DMS114 treated with DMSO at 0.1 percent for 48 hours (cell line): Measurements from ENCODE around the gene REG1A.

Source experiments
- DNase-seq: peaks from one replicate; lab custom pipeline; 2025; ENCODE audit not compliant: unreplicated experiment; lab: John Stamatoyannopoulos, UW

The REG1A gene

DNA sequence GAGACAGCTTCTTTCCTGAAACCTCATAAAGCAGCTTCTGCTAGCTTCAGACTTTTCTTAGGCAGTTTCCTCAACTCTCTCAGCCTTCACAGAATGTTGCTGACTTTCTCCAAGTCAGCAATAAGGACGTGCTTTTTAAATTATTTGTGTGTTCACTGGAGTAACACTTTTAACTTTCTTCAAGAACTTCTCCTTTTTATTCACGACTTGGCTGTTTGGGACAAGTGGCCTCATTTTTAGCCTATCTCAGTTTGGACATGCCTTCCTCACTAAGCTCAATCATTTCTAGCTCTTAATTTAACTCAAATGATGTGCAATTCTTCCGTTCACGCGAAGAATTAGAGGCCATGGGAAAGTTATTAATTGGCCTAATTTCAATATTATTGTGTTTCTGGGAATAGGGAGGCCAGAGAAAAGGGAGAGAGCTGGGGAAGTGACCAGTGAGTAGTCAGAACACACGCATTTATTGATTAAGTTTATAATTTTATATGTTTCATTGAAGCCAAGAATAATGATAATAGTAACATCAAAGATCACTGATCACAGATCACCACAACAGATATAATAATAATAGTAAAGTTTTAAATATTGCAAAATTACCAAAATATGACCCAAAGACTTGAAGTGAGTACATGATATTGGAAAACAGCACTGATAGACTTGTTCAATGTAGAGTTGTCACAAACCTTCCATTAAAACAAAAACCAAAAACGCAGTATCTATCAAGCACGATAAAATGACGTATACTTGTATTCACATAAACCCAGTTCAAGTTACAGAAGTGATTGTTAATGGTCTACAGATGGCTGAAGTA lies 4.8 kb downstream of the REG1A start:
- DNase-seq = no peak

DNA sequence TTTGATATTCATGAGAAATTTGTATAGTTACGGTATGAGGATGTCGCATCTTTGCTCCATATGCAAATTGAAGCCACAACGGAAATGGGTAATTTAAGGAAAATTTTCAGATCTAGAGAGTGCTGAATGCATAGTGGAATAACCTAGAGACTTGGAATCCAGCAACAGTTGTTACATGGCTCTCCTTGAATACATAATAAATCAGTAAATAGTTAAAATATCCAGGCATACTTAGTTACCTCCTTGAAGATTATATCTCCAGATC lies 5.4 kb downstream of the REG1A start:
- DNase-seq = no peak

DNA sequence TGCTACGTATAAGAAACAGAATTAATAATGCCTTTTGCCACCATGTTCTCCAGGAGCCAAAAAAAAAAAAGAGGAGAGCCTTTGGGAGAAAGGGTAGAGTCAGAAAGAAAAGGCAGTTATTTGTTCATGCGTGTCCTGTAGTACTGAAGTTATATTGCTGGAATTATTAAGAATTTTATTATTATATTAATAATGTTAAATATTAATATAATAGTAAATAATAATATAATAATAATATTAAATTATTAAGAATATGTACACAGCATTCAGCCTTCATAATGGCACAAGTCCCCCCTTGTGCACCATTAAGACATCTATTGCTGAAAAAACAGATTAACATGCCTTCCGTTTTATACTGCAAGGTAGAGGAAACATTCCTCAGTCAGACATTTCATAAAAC lies 8.1 kb downstream of the REG1A start:
- no peak for DNase-seq

DNA sequence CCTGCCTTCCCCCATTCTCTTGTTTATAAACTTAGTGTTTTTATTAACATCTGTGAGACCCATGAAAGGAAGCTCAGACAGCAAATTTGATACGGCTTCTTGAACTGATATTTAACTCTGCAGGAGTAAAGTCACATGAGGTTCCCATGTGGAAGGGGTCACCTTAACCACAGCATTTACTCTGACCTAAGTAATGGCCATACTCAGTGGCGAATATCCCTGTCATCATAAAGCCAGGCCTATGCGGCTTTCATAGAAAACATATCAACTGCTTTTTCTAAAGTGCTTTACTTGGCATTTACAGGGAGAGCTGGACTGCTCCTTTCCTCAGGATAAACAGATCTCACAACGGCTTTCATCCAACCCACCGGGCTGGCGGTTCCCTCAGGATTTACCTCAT lies 9.0 kb downstream of the REG1A start:
- no peak for DNase-seq

DNA sequence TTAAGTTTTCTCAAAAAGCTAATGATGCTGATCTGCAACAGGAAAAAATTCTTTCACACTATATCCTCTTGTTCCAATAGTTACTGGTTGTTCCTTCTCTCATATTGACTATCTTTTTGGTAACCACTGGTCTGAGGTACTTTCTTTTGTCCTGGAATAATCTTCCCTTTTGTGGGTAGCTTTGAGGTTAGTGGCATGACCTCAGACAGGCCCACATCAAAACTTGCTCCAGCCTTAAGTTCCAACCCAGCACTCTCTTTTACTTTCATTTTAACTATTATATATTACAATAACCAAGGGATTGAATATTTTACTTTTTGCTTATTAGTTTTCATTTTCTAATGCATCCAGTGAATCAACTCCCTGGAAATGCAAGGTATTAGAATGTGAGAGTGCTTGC lies 9.5 kb downstream of the REG1A start:
- no peak for DNase-seq

DNA sequence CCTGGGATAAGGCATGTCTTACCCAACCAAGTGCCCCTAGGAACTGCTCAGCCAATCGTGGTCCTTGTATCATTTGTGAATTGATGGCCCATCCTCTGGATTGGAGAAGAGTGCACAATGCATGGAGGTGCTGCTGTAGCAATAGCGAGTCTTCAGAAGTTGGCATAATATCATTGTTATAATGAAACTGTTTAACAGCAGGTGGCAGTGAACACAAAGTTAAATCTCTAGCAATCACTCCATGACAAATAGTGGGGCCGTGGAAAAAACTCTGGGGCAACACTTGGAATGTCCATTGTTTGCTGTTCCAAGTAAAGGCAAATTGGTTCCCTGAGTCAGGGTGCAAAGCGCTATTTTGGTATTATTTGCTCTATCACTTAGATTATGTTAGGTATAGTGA lies 11.4 kb downstream of the REG1A start:
- no peak for DNase-seq

DNA sequence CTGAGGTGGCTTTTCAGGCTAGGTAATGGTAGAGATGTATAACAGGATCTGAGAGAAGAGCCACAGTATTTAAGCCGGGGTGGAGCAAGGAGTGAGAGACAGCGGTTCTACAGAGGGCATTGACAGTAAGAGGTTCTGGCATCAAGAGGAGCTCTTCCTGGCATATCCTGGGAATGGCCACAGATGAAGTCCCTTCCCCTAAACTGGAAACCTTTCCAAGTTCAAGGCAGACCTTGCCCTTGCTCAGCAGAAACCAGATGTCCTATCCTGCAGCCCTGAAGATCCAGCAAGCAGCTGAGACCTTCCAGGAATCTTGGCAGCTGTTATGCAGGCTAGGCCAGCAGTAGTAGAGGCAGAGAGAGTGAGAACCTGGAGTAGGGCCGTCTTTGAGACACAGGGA lies 18.1 kb downstream of the REG1A start:
- DNase-seq = no peak

DNA sequence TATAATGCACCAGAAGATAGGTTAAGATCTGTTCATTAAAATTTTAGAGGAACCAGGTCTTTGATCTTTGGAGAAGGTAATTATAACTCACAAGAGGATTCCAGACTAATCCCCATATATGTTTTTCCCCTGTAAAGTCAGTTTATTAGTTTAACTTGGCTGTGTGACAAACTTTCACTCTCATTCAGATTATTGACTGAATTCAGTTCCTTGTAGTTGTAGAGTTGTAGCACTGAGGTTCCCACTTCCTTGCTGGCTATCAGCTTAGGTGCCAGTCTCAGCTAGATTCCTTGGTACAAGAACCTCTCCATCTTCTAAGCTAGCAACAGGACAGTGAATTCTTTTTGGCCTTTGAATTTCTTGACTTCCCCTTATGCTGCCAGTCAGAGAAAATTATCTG lies 19.1 kb downstream of the REG1A start:
- DNase-seq = no peak

DNA sequence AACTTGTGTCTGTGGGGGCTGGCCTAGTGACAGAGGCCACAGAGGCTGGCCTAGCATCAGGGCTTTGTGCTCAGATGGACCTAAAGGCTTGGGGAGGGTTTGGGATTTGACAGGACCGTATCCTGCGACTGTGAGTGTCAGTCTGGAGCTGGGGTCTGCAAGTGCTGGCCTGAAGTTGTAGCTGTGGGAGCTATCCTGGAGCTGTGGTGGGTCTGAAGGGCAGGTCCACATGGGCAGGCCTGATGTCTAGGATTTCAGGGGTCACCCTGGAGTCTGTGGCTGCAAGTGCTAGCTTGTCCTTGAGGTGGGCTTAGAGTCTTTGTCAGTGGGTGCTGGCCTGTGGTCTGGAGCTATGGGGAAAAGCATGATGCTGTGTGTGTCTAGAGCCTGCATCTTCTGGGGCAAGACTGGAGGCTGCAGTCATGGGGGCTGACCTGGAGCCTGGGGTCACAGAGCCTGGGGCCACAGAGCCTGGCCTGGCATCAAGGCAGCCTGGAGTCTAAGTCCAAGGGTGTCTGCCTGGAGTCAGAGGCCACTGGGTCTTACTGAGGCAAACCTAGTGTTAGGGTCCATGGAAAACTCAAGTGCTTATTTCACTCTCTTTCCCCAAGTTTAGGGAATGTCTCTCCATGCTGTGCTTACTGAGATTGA lies 35.7 kb downstream of the REG1A start:
- no peak for DNase-seq

DNA sequence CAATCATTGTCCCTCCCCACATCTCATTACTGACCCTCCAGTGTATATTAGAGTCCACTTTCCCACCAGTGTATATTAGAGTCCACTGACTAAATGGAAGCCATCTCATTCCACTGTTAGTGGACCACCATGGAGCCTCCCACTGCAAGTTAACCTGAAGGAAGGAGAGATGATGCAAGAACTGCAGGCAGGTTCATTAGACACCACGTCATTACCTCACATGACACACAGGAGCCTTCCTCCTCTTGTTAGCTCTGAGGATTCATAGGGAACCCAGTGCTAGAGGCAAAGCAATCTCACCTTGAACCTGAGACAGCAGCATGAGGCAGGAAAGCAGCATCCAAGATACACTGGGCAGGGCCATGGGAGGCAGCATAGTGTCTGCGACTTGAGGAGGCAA lies 38.7 kb downstream of the REG1A start:
- DNase-seq = no peak

DNA sequence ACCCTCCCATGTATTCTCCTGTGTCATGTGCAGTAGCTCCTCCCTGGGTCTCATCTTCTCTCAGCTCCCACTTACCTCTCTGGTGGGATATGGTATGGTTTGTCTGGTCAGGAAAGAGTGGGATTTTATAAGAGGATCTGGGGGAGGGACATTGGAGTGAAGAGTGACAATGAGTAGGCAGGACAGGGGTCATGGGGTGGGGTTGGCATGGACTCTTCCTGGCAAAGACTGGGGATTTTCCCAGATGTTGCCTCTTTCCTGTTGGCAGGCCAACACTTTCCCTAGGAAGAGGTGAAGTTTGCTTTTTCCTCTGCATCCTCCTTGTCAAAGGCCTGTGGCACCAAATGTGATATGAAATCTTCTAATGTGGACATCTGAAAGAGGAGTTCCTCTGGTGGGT lies 39.4 kb downstream of the REG1A start, which contains the start of gene REG3A:
Gene REG3A, minus strand, starts transcription at position 101 of the 400 bp plus-strand sequence. CDS start 348 bp downstream, outside the sequence.
- no peak for DNase-seq

DNA sequence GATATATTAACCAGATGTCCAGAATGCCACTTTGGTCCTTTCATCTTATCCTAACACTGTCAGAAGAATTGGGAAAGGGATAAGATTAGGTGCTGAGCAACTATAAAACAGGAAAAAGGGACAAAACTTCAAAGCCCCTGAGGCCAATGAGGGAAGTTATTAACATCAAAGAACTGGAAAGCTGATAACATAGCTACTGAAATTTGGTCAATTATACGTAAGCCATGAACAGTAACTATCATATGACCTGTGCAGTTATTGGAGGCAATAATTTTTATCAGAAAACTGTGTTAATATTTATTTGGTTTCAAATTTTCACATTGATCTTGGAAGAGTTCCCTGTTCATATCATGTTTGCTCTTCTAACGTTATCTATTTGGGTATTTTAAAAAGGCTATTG lies 41.8 kb downstream of the REG1A start:
- no peak for DNase-seq

DNA sequence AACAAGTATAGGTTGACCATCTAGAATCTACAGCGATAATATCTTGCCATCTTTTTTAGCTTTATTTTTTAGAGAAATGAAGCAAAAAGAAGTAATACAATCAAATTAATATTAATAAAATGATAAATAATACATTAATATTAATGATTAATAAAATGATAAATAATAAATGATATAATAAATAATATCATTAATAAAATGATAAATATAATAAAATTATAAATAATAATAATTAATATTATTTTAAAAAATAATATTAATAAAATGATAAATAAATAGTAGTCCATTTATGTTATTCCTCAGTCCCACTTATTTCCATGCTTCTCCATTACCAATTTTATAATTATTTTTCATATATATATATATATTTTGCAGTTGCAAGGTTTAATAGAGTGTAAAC lies 42.5 kb downstream of the REG1A start:
- no peak for DNase-seq

DNA sequence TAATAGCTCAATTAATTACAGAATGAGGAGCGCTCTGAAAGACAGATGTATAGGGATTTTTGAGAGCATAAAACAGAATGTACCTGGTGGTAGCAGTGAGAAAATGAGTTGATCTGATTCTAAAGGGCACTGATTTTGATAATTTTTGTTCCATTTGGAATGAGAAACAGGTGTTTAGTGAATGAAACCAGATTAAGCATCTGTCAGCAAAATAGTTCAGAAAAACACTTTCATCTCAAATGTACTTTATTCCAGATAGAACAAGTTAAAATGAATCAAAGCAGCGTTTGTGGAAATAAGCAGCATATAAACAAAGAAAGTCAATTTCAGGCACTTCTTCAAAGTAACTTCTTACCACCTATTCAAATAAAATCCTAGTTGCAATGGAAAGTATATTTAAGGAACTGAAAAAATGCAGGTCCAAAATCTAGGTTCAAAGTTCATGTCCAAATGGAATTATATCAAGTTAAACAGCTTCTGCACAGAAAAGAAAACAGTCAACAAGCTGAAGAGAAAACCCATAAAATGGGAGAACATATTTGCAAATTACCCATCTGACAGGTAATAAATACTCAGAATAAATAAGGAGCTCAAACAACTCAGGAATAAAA lies 51.2 kb downstream of the REG1A start:
- DNase-seq = no peak
